ENCODE measurements around the gene SLC18A3.

The SLC18A3 gene

DNA sequence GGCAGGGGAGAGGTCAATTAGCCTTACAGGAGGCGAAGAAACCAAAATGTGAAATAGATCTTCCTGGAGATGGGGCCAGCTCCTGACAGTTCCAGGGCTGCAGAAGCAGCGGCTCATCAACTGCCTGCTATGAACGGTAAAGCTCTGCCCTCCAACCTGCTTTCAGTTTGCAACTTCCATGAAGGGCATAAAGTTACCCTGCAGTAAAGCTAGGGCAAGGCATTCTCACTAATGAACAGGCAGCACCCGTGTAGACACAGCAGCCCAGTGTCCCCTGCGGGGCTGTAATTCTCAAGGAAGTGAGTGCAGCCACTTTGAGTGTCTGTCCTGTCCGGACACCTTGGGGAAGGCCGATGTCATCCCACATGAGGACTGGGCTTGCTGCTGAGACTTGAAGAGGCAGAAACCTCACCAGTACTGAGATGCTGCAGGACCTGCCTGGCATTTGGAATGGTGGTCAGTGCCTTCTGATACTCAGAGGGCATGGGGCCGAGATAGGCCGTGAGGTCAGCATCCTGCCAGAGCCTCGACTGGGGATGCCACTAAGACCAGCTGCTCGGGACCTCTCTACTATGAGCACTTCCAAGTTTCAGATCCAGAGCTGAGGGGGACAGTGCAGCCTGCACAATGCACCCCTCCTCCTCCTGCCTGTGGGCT lies 43.3 kb downstream of the SLC18A3 start:
- no peak for DNase-seq

DNA sequence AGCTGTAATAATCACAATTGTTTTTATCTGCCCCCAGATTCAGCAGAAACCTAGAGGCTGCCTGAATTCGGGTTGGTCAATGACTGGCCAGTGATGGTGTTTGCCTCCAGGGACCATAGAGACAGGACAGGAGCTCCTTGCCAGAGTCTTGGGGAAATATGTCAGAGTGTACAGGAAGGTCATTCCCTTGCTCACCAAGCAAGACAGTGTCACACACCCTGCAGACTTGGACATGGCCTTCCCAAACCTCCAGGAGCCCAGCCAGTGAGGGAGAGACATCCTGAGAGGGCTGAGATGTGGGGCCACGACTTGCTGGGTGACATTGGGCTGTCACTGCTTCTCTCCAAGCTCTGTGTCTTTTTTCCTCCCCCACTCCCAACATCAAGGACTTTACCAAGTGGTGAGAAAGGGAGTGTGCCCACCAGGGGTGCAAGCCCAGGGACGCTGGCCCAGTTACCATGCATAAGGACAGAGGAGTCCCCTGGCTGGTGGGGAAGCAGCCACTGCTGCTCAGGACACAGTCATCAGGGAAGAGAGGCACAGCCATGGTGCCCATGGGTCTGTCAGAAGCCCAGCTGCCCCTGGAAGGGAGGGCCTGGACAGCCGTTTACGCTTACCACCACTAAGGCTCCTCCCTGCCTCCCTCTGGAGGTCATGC lies 44.1 kb downstream of the SLC18A3 start:
- DNase-seq: no peak

DNA sequence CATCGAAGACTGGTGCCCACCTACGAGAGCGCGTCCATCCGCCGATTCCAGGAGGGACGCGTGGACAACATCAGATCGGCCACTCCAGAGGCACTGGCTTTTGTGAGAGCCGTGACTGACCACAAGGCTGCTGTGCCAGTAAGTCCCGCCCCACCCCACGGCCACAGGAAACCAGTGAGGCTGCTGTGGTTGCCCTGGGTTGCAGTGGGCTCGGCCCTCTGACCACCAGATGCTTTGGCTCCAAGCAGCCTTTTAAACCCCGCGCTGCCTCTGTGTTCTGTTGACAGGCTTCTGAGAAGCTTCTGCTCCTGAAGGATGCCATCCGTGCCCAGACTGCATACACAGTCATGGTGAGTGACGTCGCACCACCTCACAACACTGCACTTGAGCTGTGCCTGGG lies 45.0 kb downstream of the SLC18A3 start:
- DNase-seq: no peak

- DNase-seq: no peak
Observed at GRCh38 chr10:49656845-49657493, 46.9 kb downstream of the SLC18A3 start.

GRCh38 chr10:49657606-49658005 lies 47.5 kb downstream of the SLC18A3 start:
- no peak for DNase-seq

- no peak for DNase-seq
Observed at GRCh38 chr10:49661140-49661856, 51.2 kb downstream of the SLC18A3 start.

Data from CD4-positive, alpha-beta T cell treated with Interleukin-15 for 1 hour (primary cell).